Spleen (tissue), 11 donors: ENCODE results near the gene LUC7L3. TPM values are rescaled to one million over a fixed set of nuclear protein-coding genes. Genes with fewer than 3 reads are reported as not detected.

ENCODE experiments used
- DNase-seq: peaks from one replicate; pipeline ENCODE4 v3.0.0-alpha.2; 2020
- H3K27ac ChIP-seq, 8 donors: fragments of 200-600 bp; sonication (generic) in 7 of 8; 1 replicate in 4 of 8; 2 replicates in 4 of 8; pipeline versions ENCODE4 v1.5.0 to v1.8.0; 2016 to 2021; ENCODE audit warnings: inconsistent platforms in 4 of 8, mild to moderate bottlenecking in 4 of 8, moderate library complexity in 1 of 8
- H3K27me3 ChIP-seq, 7 donors: fragments of 200-600 bp; sonication (generic) in 6 of 7; replicated peaks in 1 of 7; 1 replicate in 4 of 7; 2 replicates in 3 of 7; pipeline versions ENCODE4 v1.5.0 to v1.8.0; 2016 to 2021; ENCODE audit warnings: inconsistent platforms in 3 of 7, mild to moderate bottlenecking in 1 of 7
- H3K36me3 ChIP-seq, 6 donors: fragments of 200-600 bp; sonication (generic) in 5 of 6; 1 replicate in 4 of 6; 2 replicates in 2 of 6; pipeline versions ENCODE4 v1.5.0 to v1.8.0; 2016 to 2021; ENCODE audit warnings: inconsistent platforms in 2 of 6
- H3K4me1 ChIP-seq, 6 donors: fragments of 200-600 bp; sonication (generic) in 5 of 6; 1 replicate in 3 of 6; 2 replicates in 3 of 6; pipeline versions ENCODE4 v1.5.0 to v1.8.0; 2016 to 2021; ENCODE audit warnings: inconsistent platforms in 3 of 6
- H3K4me3 ChIP-seq, 8 donors: fragments of 200-600 bp; sonication (generic) in 7 of 8; 1 replicate in 4 of 8; 2 replicates in 4 of 8; pipeline versions ENCODE4 v1.5.0 to v1.8.0; 2016 to 2021; ENCODE audit warnings: inconsistent platforms in 4 of 8, mild to moderate bottlenecking in 4 of 8, moderate library complexity in 2 of 8
- H3K9me3 ChIP-seq, 8 donors: fragments of 200-600 bp; sonication (generic) in 7 of 8; 1 replicate in 4 of 8; 2 replicates in 4 of 8; pipeline versions ENCODE4 v1.5.0 to v1.8.0; 2016 to 2021; ENCODE audit warnings: inconsistent platforms in 4 of 8
- POLR2A ChIP-seq, 3 donors: fragments of 450-650 bp; IDR thresholded peaks; one replicate each; pipeline ENCODE4 v1.5.1; 2017; ENCODE audit warnings: antibody characterized with exemption in 3 of 3, mild to moderate bottlenecking in 1 of 3
- POLR2AphosphoS5 ChIP-seq, 3 donors: sonication (generic); formaldehyde crosslinking; IDR thresholded peaks; one replicate each; pipeline ENCODE4 v1.5.1; 2017; ENCODE audit warnings: antibody characterized with exemption in 3 of 3
- WGBS, 5 donors: extraction: QIAGEN DNeasy Blood & Tissue Kit in 3 of 5; methylation state at CpG; one replicate each; pipeline versions ENCODE4 v1.1.5 to v1.1.7; 2013 to 2018; 5-methylcytosine and 5-hydroxymethylcytosine counted together
- intact Hi-C: fragments of 100-400 bp; cut with DNase I; formaldehyde crosslinking; loops from one replicate; pipeline ENCODE4 v1.15.0; 2023; ENCODE audit warnings: low total_unique reads
- polyA plus RNA-seq, 3 donors: library from polyadenylated mRNA; stranded (reverse); fragments of 200-250 nt; gene quantifications; one replicate each; pipeline ENCODE4 v1.2.1, GENCODE V29; 2013
- total RNA-seq, 7 donors: library from RNA; depleted of rRNA in 3 of 7; stranded (reverse); fragments of >200 nt in 3 of 7; fragmentation: NEBNext Ultra II Directional in 4 of 7; extraction: Animal tissue kit (Norgen Biotek cat#: 25700) in 4 of 7; gene quantifications; one replicate each; pipeline versions ENCODE4 v1.1.0 to v1.2.1, GENCODE V29; 2016 to 2021
- TF ChIP-seq, protein P1 (sequence below), 11 experiments: fragments of 200-600 bp in 7 of 11; fragments of 450-650 bp in 4 of 11; sonication (generic) in 4 of 11; IDR thresholded peaks in 8 of 11; conservative IDR thresholded peaks in 3 of 11; 1 replicate in 7 of 11; 2 replicates in 4 of 11; pipeline versions ENCODE4 v1.4.0 to v1.8.0; 2016 to 2021; ENCODE audit warnings: antibody characterized with exemption in 11 of 11, inconsistent platforms in 4 of 11, mild to moderate bottlenecking in 1 of 11
- donor health status: healthy with polysubstance abuse.
- donor health status: DM: no; HTN: no; CAD: no; lungs with moderate emphysema.
- donor health status: DM: no; HTN: no; CAD: no.
- donor health status: Bipolar disorder and iron deficiency.
- donor health status: healthy.
- donor health status: DM: no; HTN: no; CAD: no.
- donor health status: DM: yes; HTN: yes; CAD: no.

The LUC7L3 gene
- total and polyA plus RNA-seq, 10 donors = 91.2 to 223 (median 143) TPM

DNA sequence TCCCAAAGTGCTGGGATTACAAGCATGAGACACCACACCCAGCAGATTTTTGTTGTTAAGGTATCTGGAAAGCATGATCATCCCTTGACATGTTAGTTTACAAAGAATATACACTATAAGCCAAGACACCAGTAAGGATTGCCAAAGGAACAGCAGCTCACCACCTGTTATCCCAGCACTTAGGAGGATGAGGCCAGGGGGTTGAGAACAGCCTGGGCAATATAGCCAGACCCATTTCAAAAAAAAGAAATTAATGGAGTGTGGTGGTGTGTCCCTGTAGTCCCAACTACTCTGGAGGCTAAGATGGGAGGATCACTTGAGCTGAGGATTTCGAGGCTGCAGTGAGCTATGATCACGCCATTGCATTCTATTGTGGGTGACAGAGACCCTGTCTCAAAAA lies 42.8 kb downstream of the LUC7L3 start:
- intact Hi-C loops = no loop called here
- Histone ChIP-seq H3K9me3 (no peaks in the 10 kb centered on the region), H3K4me3 (no peak overlapping the region), H3K36me3 (no peaks in the 10 kb centered on the region), H3K27me3 (no peaks in the 10 kb centered on the region), H3K27ac (no peak overlapping the region), H3K4me1 (peaks cover 17 to 43% (median 35%) of the 10 kb centered on the region in 6 donors)
- TF ChIP-seq POLR2A (IDR thresholded peaks at IDR 0.05) (no peak), POLR2AphosphoS5 (IDR thresholded peaks at IDR 0.05) (no peak)
- TF ChIP-seq, protein P1, sequence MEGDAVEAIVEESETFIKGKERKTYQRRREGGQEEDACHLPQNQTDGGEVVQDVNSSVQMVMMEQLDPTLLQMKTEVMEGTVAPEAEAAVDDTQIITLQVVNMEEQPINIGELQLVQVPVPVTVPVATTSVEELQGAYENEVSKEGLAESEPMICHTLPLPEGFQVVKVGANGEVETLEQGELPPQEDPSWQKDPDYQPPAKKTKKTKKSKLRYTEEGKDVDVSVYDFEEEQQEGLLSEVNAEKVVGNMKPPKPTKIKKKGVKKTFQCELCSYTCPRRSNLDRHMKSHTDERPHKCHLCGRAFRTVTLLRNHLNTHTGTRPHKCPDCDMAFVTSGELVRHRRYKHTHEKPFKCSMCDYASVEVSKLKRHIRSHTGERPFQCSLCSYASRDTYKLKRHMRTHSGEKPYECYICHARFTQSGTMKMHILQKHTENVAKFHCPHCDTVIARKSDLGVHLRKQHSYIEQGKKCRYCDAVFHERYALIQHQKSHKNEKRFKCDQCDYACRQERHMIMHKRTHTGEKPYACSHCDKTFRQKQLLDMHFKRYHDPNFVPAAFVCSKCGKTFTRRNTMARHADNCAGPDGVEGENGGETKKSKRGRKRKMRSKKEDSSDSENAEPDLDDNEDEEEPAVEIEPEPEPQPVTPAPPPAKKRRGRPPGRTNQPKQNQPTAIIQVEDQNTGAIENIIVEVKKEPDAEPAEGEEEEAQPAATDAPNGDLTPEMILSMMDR (IDR thresholded peaks at IDR 0.05 in 8 of 11, conservative IDR thresholded peaks at IDR 0.05 in 3 of 11) = no peak
- no peak for DNase-seq
- 87 to 98% (median 96%) methylated on average over 2 of the region's 2 CpGs for WGBS, 5 donors

GRCh38 chr17:50763716-50764475 lies 44.5 kb downstream of the LUC7L3 start:
- Histone ChIP-seq H3K27ac (peak overlapping the region in 3 of 8 donors; percentile 72 to 86 (median 85)), H3K36me3 (no peaks in the 10 kb centered on the region), H3K4me1 (peaks cover 17 to 43% (median 35%) of the 10 kb centered on the region in 6 donors), H3K27me3 (no peaks in the 10 kb centered on the region), H3K9me3 (no peaks in the 10 kb centered on the region), H3K4me3 (peak overlapping the region in 1 of 8 donors; percentile 67)
- 76 to 94% (median 88%) methylated on average over 2 of the region's 2 CpGs for WGBS, 5 donors
- TF ChIP-seq, protein P1 (IDR thresholded peaks at IDR 0.05 in 8 of 11, conservative IDR thresholded peaks at IDR 0.05 in 3 of 11) = no peak
- TF ChIP-seq POLR2A (IDR thresholded peaks at IDR 0.05) = no peak
- TF ChIP-seq POLR2AphosphoS5 (IDR thresholded peaks at IDR 0.05) = no peak
- DNase-seq = peak; percentile 24
- intact Hi-C loops = no loop called here

GRCh38 chr17:50764734-50765149 lies 45.3 kb downstream of the LUC7L3 start:
- Histone ChIP-seq H3K4me1 (peaks cover 17 to 43% (median 35%) of the 10 kb centered on the region in 6 donors), H3K27me3 (no peaks in the 10 kb centered on the region), H3K36me3 (no peaks in the 10 kb centered on the region), H3K9me3 (no peaks in the 10 kb centered on the region), H3K27ac (peak overlapping the region in 5 of 8 donors; percentile 55 to 86 (median 59)), H3K4me3 (no peak overlapping the region)
- intact Hi-C loops = no loop called here
- WGBS, 5 donors = 39 to 77% (median 62%) methylated on average over 2 of the region's 2 CpGs
- DNase-seq = no peak
- TF ChIP-seq, protein P1 (IDR thresholded peaks at IDR 0.05 in 8 of 11, conservative IDR thresholded peaks at IDR 0.05 in 3 of 11) = no peak
- TF ChIP-seq POLR2AphosphoS5 (IDR thresholded peaks at IDR 0.05) (no peak), POLR2A (IDR thresholded peaks at IDR 0.05) (no peak)

DNA sequence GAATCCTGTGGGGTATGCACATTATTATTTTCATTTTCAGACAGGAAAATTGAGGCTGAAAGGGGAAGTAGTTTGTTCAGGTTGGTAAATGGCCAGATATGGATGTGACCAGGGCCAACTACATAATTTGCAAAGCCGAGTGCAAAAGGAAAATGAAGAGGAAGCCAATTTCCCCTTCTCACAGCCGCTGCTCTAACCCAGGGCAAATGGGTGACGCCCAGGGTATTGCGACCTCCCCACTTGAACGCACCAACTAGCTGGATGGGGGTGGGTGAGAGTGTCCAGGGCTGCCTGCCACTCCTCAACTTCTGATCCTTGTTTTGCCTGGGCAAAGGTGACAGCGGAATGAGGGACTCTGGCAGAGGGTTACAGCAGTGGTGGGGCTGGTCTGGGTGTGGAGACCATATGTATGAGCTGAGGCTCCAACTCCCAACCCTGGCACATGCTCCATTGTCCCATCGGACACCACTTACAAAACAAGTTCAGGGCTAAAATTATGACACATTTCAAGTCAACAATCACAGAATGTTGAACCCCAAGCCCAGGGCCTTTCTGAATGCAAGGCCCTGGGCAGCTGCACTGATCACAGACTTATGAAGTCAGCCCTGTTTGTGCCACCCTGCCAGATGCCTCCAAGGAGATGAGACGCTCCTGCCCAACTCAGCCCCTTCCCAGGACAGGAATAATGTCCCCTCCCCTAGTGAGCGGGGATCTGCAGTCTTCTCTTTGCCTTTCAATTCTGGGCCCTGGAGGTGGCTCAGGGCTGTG lies 46.2 kb downstream of the LUC7L3 start:
- no peaks in the 10 kb centered on the region for H3K9me3 ChIP-seq
- H3K27me3 ChIP-seq = no peaks in the 10 kb centered on the region
- H3K27ac ChIP-seq = peak overlapping the region in 5 of 8 donors; percentile 55 to 86 (median 59)
- TF ChIP-seq POLR2A (IDR thresholded peaks at IDR 0.05) (no peak), POLR2AphosphoS5 (IDR thresholded peaks at IDR 0.05) (peak in 2 of 3 donors; percentile 22 to 28)
- DNase-seq = peak; percentile 78
- WGBS, 5 donors = 31 to 38% (median 37%) methylated on average over 9 of the region's 9 CpGs
- H3K36me3 ChIP-seq = no peaks in the 10 kb centered on the region
- intact Hi-C loops = no loop called here
- peak overlapping the region in 1 of 8 donors; percentile 5 for H3K4me3 ChIP-seq
- H3K4me1 ChIP-seq = peaks cover 17 to 43% (median 35%) of the 10 kb centered on the region in 6 donors
